ENCODE data around the gene RNASE13. TPM values are rescaled to one million over a fixed set of nuclear protein-coding genes. Genes with fewer than 3 reads are reported as not detected.

The RNASE13 gene
- total RNA-seq, 4 donors from 2014 or later, result not detected

- Histone ChIP-seq H3K4me3 (peak overlapping the region; percentile 54 to 88 (median 74)), H3K27ac (peak overlapping the region; percentile 81 to 97 (median 94)), H3K4me1 (peaks cover 0 to 61% (median 34%) of the 10 kb centered on the region in 4 donors), H3K36me3 (peaks cover 0 to 27% (median 0%) of the 10 kb centered on the region in 3 donors), H3K27me3 (no peaks in the 10 kb centered on the region), H3K9me3 (no peaks in the 10 kb centered on the region)
- TF ChIP-seq POLR2A (IDR thresholded peaks at IDR 0.05) (peak in 1 of 2 donors; percentile 23), EP300 (IDR thresholded peaks at IDR 0.05) (peak in 1 of 2 donors; percentile 58)
- TF ChIP-seq, protein P1, sequence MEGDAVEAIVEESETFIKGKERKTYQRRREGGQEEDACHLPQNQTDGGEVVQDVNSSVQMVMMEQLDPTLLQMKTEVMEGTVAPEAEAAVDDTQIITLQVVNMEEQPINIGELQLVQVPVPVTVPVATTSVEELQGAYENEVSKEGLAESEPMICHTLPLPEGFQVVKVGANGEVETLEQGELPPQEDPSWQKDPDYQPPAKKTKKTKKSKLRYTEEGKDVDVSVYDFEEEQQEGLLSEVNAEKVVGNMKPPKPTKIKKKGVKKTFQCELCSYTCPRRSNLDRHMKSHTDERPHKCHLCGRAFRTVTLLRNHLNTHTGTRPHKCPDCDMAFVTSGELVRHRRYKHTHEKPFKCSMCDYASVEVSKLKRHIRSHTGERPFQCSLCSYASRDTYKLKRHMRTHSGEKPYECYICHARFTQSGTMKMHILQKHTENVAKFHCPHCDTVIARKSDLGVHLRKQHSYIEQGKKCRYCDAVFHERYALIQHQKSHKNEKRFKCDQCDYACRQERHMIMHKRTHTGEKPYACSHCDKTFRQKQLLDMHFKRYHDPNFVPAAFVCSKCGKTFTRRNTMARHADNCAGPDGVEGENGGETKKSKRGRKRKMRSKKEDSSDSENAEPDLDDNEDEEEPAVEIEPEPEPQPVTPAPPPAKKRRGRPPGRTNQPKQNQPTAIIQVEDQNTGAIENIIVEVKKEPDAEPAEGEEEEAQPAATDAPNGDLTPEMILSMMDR (IDR thresholded peaks at IDR 0.05), result peak in 2 of 5 experiments; percentile 10 to 11
- 1% methylated on average over 36 to 37 of the region's 37 CpGs for WGBS, 2 donors
- DNase-seq (ENCODE audit: low spot score in 2 of 2), result peak; percentile 70 to 73
These were observed 36.8 kb upstream of the RNASE13 start for GRCh38 chr14:21071225-21072030.

GRCh38 chr14:21070610-21071224 is 36.1 kb upstream of the RNASE13 start:
- Histone ChIP-seq H3K36me3 (peaks cover 0 to 20% (median 0%) of the 10 kb centered on the region in 3 donors), H3K27ac (peak overlapping the region; percentile 81 to 97 (median 94)), H3K27me3 (no peaks in the 10 kb centered on the region), H3K4me3 (peak overlapping the region; percentile 54 to 88 (median 74)), H3K9me3 (no peaks in the 10 kb centered on the region), H3K4me1 (peaks cover 0 to 61% (median 34%) of the 10 kb centered on the region in 4 donors)
- TF ChIP-seq EP300 (IDR thresholded peaks at IDR 0.05) (no peak), POLR2A (IDR thresholded peaks at IDR 0.05) (no peak)
- TF ChIP-seq, protein P1 (IDR thresholded peaks at IDR 0.05), result no peak
- 0 to 1% methylated on average over 23 of the region's 23 CpGs for WGBS, 2 donors
- peak in 1 of 2 donors; percentile 38 for DNase-seq (ENCODE audit: low spot score in 2 of 2)

- no peaks in the 10 kb centered on the region for H3K9me3 ChIP-seq
- H3K27ac ChIP-seq, result peak within 1 kb of the TSS; percentile 81 to 97 (median 94)
- no peak for TF ChIP-seq EP300 (IDR thresholded peaks at IDR 0.05)
- peak in 1 of 2 donors; percentile 45 for TF ChIP-seq POLR2A (IDR thresholded peaks at IDR 0.05)
- TF ChIP-seq, protein P1 (IDR thresholded peaks at IDR 0.05), result no peak
- peak within 1 kb of the TSS; percentile 54 to 88 (median 74) for H3K4me3 ChIP-seq
- DNase-seq (ENCODE audit: low spot score in 2 of 2), result peak; percentile 20 to 46
- peaks cover 0 to 56% (median 34%) of the 10 kb centered on the region in 4 donors for H3K4me1 ChIP-seq
- H3K36me3 ChIP-seq, result peaks cover 0 to 14% (median 0%) of the 10 kb centered on the region in 3 donors
- WGBS, 2 donors, result 2% methylated on average over 21 to 23 of the region's 63 CpGs
- no peaks in the 10 kb centered on the region for H3K27me3 ChIP-seq
These were observed 35.5 kb upstream of the RNASE13 start, which contains the start of gene ARHGEF40 for GRCh38 chr14:21070083-21070609. TSS of gene ARHGEF40 (plus strand) at chr14:21070304. CDS start at chr14:21070397, 93 bp downstream.

DNA sequence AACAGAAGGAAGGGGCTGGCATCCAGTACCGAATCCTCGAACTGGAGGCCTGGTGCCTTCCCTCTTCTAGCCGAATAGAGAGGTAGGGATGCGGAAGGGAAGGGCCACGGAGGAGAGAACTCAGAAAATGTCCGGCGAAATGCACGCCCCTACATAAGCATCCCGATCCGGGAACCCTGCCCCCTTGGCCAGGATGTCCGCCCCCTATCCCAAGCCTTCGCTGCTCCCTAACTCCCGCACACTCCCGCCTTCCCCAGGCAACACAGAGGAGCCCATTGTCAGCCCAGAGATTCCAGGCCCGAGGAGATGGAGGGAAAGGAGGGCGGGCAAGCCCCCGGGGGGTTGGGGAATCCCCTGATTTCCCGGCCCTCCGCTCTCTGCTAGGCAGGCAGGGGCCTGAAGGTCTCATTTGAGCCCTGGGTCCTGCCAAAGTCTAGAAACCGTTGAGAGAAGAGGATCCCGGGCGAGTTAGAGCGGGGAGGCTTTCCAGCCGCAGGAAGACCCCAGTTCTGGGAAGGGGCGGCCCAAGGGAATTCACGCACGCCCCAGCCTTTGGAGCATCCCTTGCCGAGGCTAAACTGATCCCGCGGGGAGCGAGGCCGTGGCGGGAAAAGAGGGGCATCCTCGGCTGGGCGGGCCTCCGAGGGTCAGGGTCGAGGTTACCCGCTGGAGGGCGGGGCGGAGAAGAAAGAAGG is 34.9 kb upstream of the RNASE13 start:
- H3K4me1 ChIP-seq, result peaks cover 0 to 50% (median 32%) of the 10 kb centered on the region in 4 donors
- 1% methylated on average over 32 to 36 of the region's 40 CpGs for WGBS, 2 donors

More for the DNA sequence above, 34.9 kb upstream of the RNASE13 start:
- peak in 1 of 2 donors; percentile 39 for DNase-seq (ENCODE audit: low spot score in 2 of 2)
- TF ChIP-seq, protein P1 (IDR thresholded peaks at IDR 0.05), result peak in 2 of 5 experiments; percentile 7 to 13
- TF ChIP-seq POLR2A (IDR thresholded peaks at IDR 0.05), result no peak
- TF ChIP-seq EP300 (IDR thresholded peaks at IDR 0.05), result peak in 1 of 2 donors; percentile 67
- Histone ChIP-seq H3K36me3 (peaks cover 0 to 8% (median 0%) of the 10 kb centered on the region in 3 donors), H3K9me3 (no peaks in the 10 kb centered on the region), H3K4me3 (peak overlapping the region; percentile 54 to 88 (median 74)), H3K27ac (peak overlapping the region; percentile 81 to 97 (median 94)), H3K27me3 (no peaks in the 10 kb centered on the region)
